Mesendoderm (in vitro differentiated cells): ENCODE measurements around the gene HPF1. TPM values are rescaled to one million over a fixed set of nuclear protein-coding genes. Genes with fewer than 3 reads are reported as not detected.
A peak's percentile ranks its signal among the peaks of the same experiment; 100 is the strongest.
"Not testable (repeated sequence)": the region's sequence is repeated elsewhere in the genome, so short reads cannot be mapped to it uniquely, and the experiment has no call there.

Experiments used
- DNase-seq: peaks from one replicate; pipeline ENCODE4 v3.0.0; 2013
- H2AK5ac ChIP-seq: 2 replicates; pipeline ENCODE4 v1.6.1; 2013; ENCODE audit warnings: low read length, inconsistent platforms
- H2BK120ac ChIP-seq: 2 replicates; pipeline ENCODE4 v1.6.1; 2013; ENCODE audit warnings: low read depth, mild to moderate bottlenecking, low read length, moderate library complexity, mixed read lengths
- H2BK15ac ChIP-seq: replicated peaks from 2 replicates; pipeline ENCODE4 v1.6.1; 2013; ENCODE audit warnings: low read depth, mild to moderate bottlenecking, moderate library complexity
- H2BK5ac ChIP-seq: 2 replicates; pipeline ENCODE4 v1.6.1; 2013; ENCODE audit warnings: low read length, inconsistent platforms
- H3K18ac ChIP-seq: 2 replicates; pipeline ENCODE4 v1.6.1; 2013; ENCODE audit warnings: mild to moderate bottlenecking, low read length, mixed read lengths
- H3K23ac ChIP-seq: one replicate; pipeline ENCODE4 v1.6.1; 2013; ENCODE audit warnings: low read length
- H3K27ac ChIP-seq: 2 replicates; pipeline ENCODE4 v1.5.1; 2013; ENCODE audit warnings: low read depth, mild to moderate bottlenecking, inconsistent platforms, low read length, moderate library complexity
- H3K27me3 ChIP-seq: 2 replicates; pipeline ENCODE4 v1.6.1; 2013; ENCODE audit warnings: low read length, control low read depth, mild to moderate bottlenecking, inconsistent platforms; ENCODE audit not compliant: insufficient read depth, poor library complexity
- H3K36me3 ChIP-seq: 2 replicates; pipeline ENCODE4 v1.6.1; 2013; ENCODE audit warnings: low read length, inconsistent platforms; ENCODE audit not compliant: control insufficient read depth, insufficient read depth
- H3K4ac ChIP-seq: one replicate; pipeline ENCODE4 v1.6.1; 2013; ENCODE audit warnings: low read depth, mild to moderate bottlenecking, low read length, moderate library complexity
- H3K4me1 ChIP-seq: 2 replicates; pipeline ENCODE4 v1.6.1; 2013; ENCODE audit warnings: low read depth, low read length, inconsistent platforms; ENCODE audit not compliant: control insufficient read depth
- H3K4me2 ChIP-seq: 2 replicates; pipeline ENCODE4 v1.6.1; 2013; ENCODE audit warnings: low read length
- H3K4me3 ChIP-seq: 2 replicates; pipeline ENCODE4 v1.5.1; 2013; ENCODE audit warnings: mild to moderate bottlenecking, low read length
- H3K56ac ChIP-seq: one replicate; pipeline ENCODE4 v1.6.1; 2013; ENCODE audit warnings: low read length
- H3K79me1 ChIP-seq: 2 replicates; pipeline ENCODE4 v1.6.1; 2013; ENCODE audit warnings: low read length, inconsistent platforms
- H3K79me2 ChIP-seq: 2 replicates; pipeline ENCODE4 v1.6.1; 2013; ENCODE audit warnings: mild to moderate bottlenecking, low read length; ENCODE audit not compliant: control insufficient read depth, insufficient read depth
- H3K9ac ChIP-seq: 2 replicates; pipeline ENCODE4 v1.6.1; 2013; ENCODE audit warnings: low read length, inconsistent platforms
- H4K5ac ChIP-seq: one replicate; pipeline ENCODE4 v1.6.1; 2013; ENCODE audit warnings: low read length
- H4K8ac ChIP-seq: one replicate; pipeline ENCODE4 v1.6.1; 2013; ENCODE audit warnings: low read depth, mild to moderate bottlenecking, control low read depth, low read length, moderate library complexity
- WGBS: extraction: QIAGEN DNeasy Blood & Tissue Kit; methylation state at CpG from one replicate; pipeline ENCODE4 v1.1.7; 2013; ENCODE audit warnings: low lambda C conversion rate, missing lambda C conversion rate; ENCODE audit not compliant: insufficient coverage; ENCODE audit errors: extremely low coverage; 5-methylcytosine and 5-hydroxymethylcytosine counted together
- polyA plus RNA-seq, 2 experiments: library from polyadenylated mRNA; stranded (reverse); fragments of 200-250 nt; gene quantifications; one replicate each; pipeline ENCODE4 v1.2.3, GENCODE V29; 2013

Gene HPF1
- polyA plus RNA-seq (2013, experiment 1 of 2) = 41.3 TPM
- polyA plus RNA-seq (2013, experiment 2 of 2) = 42.1 TPM

DNA sequence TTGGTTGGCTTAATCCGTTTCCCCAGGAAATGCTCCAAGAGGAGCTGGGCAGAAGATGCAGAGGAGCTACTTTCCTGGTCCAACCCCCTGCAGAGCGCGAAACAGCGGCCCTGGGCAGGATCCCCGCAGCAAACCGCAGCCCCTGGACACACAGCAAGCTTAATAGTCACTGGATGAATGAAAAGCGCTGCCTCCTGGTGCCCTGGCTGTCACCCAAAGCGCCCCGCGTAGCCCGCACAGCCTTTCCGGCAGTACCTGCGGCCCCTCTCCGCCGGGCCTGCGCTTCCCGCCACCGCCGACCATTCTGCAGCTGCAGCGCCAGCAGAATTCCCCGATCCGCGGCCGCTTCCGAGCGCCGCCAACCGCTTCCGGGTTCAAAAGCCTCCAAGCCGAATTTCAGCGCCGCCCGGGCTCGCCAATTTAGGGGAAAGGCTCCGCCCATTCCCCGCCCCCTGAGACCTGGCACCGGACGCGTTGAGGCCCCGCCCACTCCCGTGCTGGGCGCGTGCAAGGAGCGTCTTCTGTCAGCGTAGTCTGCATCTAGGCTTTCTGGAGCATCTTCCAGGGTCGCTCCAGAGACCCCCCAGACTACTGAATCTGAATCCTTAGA, at the start of gene HPF1:
HPF1 (minus strand) TSS at position 370 of the 610 bp plus-strand sequence; CDS start at position 303, 67 bp downstream.
- no peak within 1 kb of the TSS for H2BK15ac ChIP-seq
- H3K79me1 ChIP-seq = peaks cover 7% of the 10 kb centered on the region
- H4K8ac ChIP-seq = no peak within 1 kb of the TSS
- H3K79me2 ChIP-seq = no peaks in the 10 kb centered on the region
- H3K27ac ChIP-seq = peak within 1 kb of the TSS; percentile 79
- H3K23ac ChIP-seq = no peak within 1 kb of the TSS
- H3K4me3 ChIP-seq = peak within 1 kb of the TSS; percentile 37
- DNase-seq = peak; percentile 97
- H2BK5ac ChIP-seq = no peak within 1 kb of the TSS
- peak within 1 kb of the TSS; percentile 85 for H3K18ac ChIP-seq
- H3K4ac ChIP-seq = no peak within 1 kb of the TSS
- no peaks in the 10 kb centered on the region for H3K36me3 ChIP-seq
- peak within 1 kb of the TSS; percentile 93 for H3K56ac ChIP-seq
- H2AK5ac ChIP-seq = no peak within 1 kb of the TSS
- no CpG with 5 or more reads among the region's 46 CpGs for WGBS
- H3K4me1 ChIP-seq = peaks cover 5% of the 10 kb centered on the region
- H3K9ac ChIP-seq = peak within 1 kb of the TSS; percentile 82
- peak within 1 kb of the TSS; percentile 33 for H2BK120ac ChIP-seq
- H3K4me2 ChIP-seq = peak within 1 kb of the TSS; percentile 73
- peak within 1 kb of the TSS; percentile 12 for H4K5ac ChIP-seq
- H3K27me3 ChIP-seq = no peaks in the 10 kb centered on the region

DNA sequence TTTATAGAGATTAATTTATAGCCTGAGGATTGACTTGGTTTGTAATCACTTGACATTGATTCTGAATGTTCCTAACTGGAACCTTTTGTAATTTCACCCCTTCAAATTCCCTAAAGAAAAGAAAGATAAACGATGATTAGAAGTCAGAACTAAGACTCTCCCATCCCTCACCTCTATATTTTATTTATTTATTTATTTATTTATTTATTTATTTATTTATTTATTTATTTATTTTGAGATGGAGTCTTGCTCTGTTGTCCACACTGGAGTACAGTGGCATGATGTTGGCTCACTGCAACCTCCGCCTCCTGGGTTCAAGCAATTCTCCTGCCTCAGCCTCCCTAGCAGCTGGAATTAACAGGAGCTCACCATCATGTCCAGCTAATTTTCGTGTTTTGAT, 49.0 kb upstream of the HPF1 start:
- H3K79me1 ChIP-seq, H3K4me2 ChIP-seq, H2BK5ac ChIP-seq, H3K9ac ChIP-seq, H2BK15ac ChIP-seq, H2AK5ac ChIP-seq, H3K4me1 ChIP-seq, DNase-seq, H3K4me3 ChIP-seq, H3K27ac ChIP-seq, H3K56ac ChIP-seq, H3K36me3 ChIP-seq, H3K18ac ChIP-seq, H3K4ac ChIP-seq, H4K8ac ChIP-seq, H2BK120ac ChIP-seq, H3K79me2 ChIP-seq, H3K27me3 ChIP-seq, H4K5ac ChIP-seq, H3K23ac ChIP-seq: not testable (repeated sequence)
- no CpG with 5 or more reads among the region's 3 CpGs for WGBS

DNA sequence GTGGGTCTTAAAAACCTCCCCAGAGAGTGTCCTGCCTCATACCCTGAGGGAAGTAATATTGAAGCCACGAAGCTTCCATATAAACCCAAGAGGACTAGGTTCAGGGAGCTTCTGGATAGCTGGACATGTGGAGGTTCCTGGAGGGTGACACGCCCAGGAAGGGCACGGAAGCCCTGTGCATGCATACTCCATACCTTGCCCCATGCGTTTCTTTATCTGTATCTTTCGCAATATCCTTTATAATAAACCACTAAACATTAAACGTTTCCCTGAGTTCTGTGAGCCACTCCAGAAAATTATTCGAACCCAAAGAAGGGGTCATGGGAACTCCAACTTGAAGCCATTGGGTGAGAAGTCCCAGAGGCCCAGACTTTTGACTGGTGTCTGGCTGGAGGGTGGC, 45.7 kb upstream of the HPF1 start:
- Histone ChIP-seq H4K8ac (no peak overlapping the region), H3K36me3 (no peaks in the 10 kb centered on the region), H2BK5ac (no peak overlapping the region), H3K79me1 (no peaks in the 10 kb centered on the region), H2BK120ac (no peak overlapping the region), H2AK5ac (no peak overlapping the region), H3K4ac (no peak overlapping the region), H3K4me3 (no peak overlapping the region), H3K56ac (no peak overlapping the region), H2BK15ac (no peak overlapping the region), H3K4me2 (no peak overlapping the region), H3K27me3 (no peaks in the 10 kb centered on the region), H3K4me1 (no peaks in the 10 kb centered on the region), H3K18ac (no peak overlapping the region), H3K27ac (no peak overlapping the region), H3K9ac (no peak overlapping the region), H3K23ac (no peak overlapping the region), H3K79me2 (no peaks in the 10 kb centered on the region), H4K5ac (no peak overlapping the region)
- DNase-seq = no peak
- WGBS = no CpG with 5 or more reads among the region's 7 CpGs

DNA sequence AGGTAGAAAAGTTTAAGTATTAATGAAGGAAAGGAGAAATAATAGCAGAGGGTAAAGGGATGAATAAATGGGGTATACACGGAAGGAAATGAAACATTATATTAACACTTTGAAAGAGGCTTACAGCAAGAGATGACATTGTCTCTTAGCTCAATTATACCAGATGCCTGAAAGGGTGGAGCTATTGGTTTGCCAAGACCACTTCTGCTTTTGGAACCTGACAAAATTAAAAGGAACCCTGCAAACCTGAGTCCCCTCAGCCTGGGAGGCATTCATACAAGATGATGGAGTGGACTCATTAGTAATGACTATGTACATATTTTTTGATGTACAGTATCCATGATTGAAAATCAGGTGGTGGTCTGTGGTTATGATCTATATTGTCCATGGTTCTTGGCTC, 45.1 kb upstream of the HPF1 start:
- Histone ChIP-seq H3K27ac (no peak overlapping the region), H3K4me3 (no peak overlapping the region), H3K9ac (no peak overlapping the region), H2BK120ac (no peak overlapping the region), H3K36me3 (no peaks in the 10 kb centered on the region), H2BK5ac (no peak overlapping the region), H3K4me1 (no peaks in the 10 kb centered on the region), H3K4ac (no peak overlapping the region), H2BK15ac (no peak overlapping the region), H4K5ac (no peak overlapping the region), H3K79me2 (no peaks in the 10 kb centered on the region), H3K56ac (no peak overlapping the region), H3K18ac (no peak overlapping the region), H3K4me2 (no peak overlapping the region), H3K27me3 (no peaks in the 10 kb centered on the region), H2AK5ac (no peak overlapping the region), H3K79me1 (no peaks in the 10 kb centered on the region), H3K23ac (no peak overlapping the region), H4K8ac (no peak overlapping the region)
- no CpG with 5 or more reads among the region's 1 CpG for WGBS
- DNase-seq = no peak

DNA sequence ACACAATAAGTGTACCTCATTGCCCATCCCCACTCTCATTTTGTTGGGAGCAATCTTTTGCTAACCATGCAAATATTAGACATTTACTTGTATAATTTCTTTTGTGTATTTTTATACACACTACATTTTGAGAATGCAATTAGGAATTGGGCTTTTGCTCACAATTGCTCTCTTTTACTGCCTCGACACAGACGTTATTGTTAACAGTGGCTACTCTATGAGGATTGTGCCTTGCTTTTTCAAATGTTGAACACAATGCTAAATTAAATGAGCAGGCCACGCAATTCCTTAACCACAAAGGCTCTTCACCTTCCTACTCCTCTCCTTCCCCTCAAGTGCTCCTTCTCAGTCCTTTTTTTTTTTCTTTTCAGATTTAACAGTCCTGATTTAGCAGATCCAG, 42.8 kb upstream of the HPF1 start:
- Histone ChIP-seq H2BK5ac (no peak overlapping the region), H3K4me2 (no peak overlapping the region), H3K9ac (no peak overlapping the region), H4K5ac (no peak overlapping the region), H3K4ac (no peak overlapping the region), H2AK5ac (no peak overlapping the region), H4K8ac (no peak overlapping the region), H3K27me3 (no peaks in the 10 kb centered on the region), H3K18ac (no peak overlapping the region), H3K4me1 (no peaks in the 10 kb centered on the region), H3K79me2 (no peaks in the 10 kb centered on the region), H3K27ac (no peak overlapping the region), H2BK120ac (no peak overlapping the region), H3K4me3 (no peak overlapping the region), H3K36me3 (no peaks in the 10 kb centered on the region), H3K23ac (no peak overlapping the region), H3K79me1 (no peaks in the 10 kb centered on the region), H2BK15ac (no peak overlapping the region), H3K56ac (no peak overlapping the region)
- no peak for DNase-seq
- WGBS = no CpG with 5 or more reads among the region's 3 CpGs

DNA sequence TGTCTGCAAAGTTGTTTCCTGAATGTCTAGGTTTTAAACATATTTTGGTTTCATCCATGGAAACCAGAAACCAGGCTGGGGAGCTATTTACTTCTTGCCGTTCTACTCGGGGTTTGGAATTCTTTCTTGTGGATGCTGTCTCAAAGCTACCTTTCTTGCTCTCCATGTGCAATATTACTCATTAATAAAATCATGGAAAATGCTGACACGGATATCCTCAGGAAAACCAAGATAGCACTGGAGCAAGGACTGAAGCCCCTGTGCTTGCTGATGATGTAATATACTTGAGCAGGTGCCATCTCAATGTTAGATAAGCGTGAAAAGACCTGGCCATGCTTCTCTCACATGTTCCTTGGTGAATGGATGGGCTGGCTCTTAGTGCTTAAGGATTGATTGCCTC, 41.5 kb upstream of the HPF1 start:
- no peak overlapping the region for H3K27ac ChIP-seq
- H3K56ac ChIP-seq = no peak overlapping the region
- H2BK15ac ChIP-seq = no peak overlapping the region
- no peaks in the 10 kb centered on the region for H3K79me1 ChIP-seq
- H3K79me2 ChIP-seq = no peaks in the 10 kb centered on the region
- WGBS = no CpG with 5 or more reads among the region's 4 CpGs
- no peak overlapping the region for H3K4me2 ChIP-seq
- H2AK5ac ChIP-seq = no peak overlapping the region
- H2BK5ac ChIP-seq = no peak overlapping the region
- no peak overlapping the region for H3K4ac ChIP-seq
- H3K36me3 ChIP-seq = no peaks in the 10 kb centered on the region
- DNase-seq = no peak
- no peak overlapping the region for H3K4me3 ChIP-seq
- no peak overlapping the region for H3K18ac ChIP-seq
- H3K9ac ChIP-seq = no peak overlapping the region
- H3K4me1 ChIP-seq = no peaks in the 10 kb centered on the region
- no peaks in the 10 kb centered on the region for H3K27me3 ChIP-seq
- no peak overlapping the region for H2BK120ac ChIP-seq
- H4K8ac ChIP-seq = no peak overlapping the region
- no peak overlapping the region for H4K5ac ChIP-seq
- H3K23ac ChIP-seq = no peak overlapping the region
